Prostate gland (tissue), 2 donors: ENCODE results near the gene THPO. TPM values are rescaled to one million over a fixed set of nuclear protein-coding genes. Genes with fewer than 3 reads are reported as not detected.

Experiments
- DNase-seq: peaks from one replicate; pipeline ENCODE4 v3.0.0-alpha.2; 2019; ENCODE audit warnings: low spot score
- H3K27ac ChIP-seq, 2 donors: fragments of 200-600 bp; sonication (generic); 2 replicates each; pipeline ENCODE4 v1.5.1; 2017 to 2019
- H3K27me3 ChIP-seq: fragments of 200-600 bp; sonication (generic); replicated peaks from 2 replicates; pipeline ENCODE4 v1.5.1; 2019; ENCODE audit not compliant: insufficient read depth
- H3K36me3 ChIP-seq, 2 donors: fragments of 200-600 bp; sonication (generic); 1 replicate in 1 of 2; 2 replicates in 1 of 2; pipeline versions ENCODE4 v1.5.1 to v1.8.1; 2017 to 2019
- H3K4me1 ChIP-seq: fragments of 200-600 bp; sonication (generic); replicated peaks from 2 replicates; pipeline ENCODE4 v1.5.1; 2019
- H3K4me3 ChIP-seq, 2 donors: fragments of 200-600 bp; sonication (generic); 2 replicates each; pipeline ENCODE4 v1.5.1; 2017 to 2019
- H3K9me3 ChIP-seq: fragments of 200-600 bp; sonication (generic); 2 replicates; pipeline ENCODE4 v1.5.1; 2017
- CTCF ChIP-seq, 4 experiments: fragments of 200-600 bp in 2 of 4; fragments of 450-650 bp in 2 of 4; sonication (generic) in 2 of 4; IDR thresholded peaks; 1 replicate in 3 of 4; 2 replicates in 1 of 4; pipeline ENCODE4 v1.5.1; 2016 to 2019; ENCODE audit warnings: antibody characterized with exemption in 4 of 4, mild to moderate bottlenecking in 2 of 4, moderate library complexity in 2 of 4
- POLR2A ChIP-seq: fragments of 450-650 bp; IDR thresholded peaks from one replicate; pipeline ENCODE4 v1.6.1; 2016; ENCODE audit warnings: antibody characterized with exemption, mild to moderate bottlenecking
- POLR2AphosphoS5 ChIP-seq: sonication (generic); formaldehyde crosslinking; IDR thresholded peaks from one replicate; pipeline ENCODE4 v1.6.1; 2017; ENCODE audit warnings: antibody characterized with exemption
- WGBS: methylation state at CpG from one replicate; pipeline ENCODE4 v1.1.5; 2018; 5-methylcytosine and 5-hydroxymethylcytosine counted together
- intact Hi-C: fragments of 100-400 bp; cut with DNase I; formaldehyde crosslinking; loops from one replicate; pipeline ENCODE4 v1.14.2; 2022
- total RNA-seq, 2 donors: library from RNA; depleted of rRNA; stranded (reverse); fragments of >200 nt; gene quantifications; one replicate each; pipeline ENCODE4 v1.1.0, GENCODE V29; 2016

Gene THPO
- total RNA-seq, 2 donors from 2014 or later = not detected

DNA sequence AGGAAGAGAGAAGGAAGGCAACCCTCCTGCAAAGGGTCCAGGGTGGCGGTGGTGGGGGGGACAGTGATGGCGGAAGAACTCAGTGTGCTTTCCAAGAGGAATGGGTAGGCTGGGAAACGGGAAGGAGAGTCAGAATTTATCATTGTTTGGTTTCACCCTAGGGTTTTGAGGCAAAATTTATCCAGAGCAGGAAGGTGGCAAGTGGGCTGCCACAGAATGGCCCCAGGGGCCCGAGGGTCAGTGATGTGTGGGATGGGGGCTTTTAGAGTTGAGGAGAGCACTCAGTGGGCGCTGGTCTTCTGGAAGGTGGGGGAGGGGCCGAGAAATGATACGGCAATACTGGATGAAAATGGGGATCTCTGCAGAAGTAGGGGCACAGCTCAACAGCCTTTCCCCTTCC lies 40.0 kb downstream of the THPO start:
- no peaks in the 10 kb centered on the region for H3K27me3 ChIP-seq
- WGBS = 62% methylated on average over 7 of the region's 7 CpGs
- no peak for TF ChIP-seq CTCF (IDR thresholded peaks at IDR 0.05)
- TF ChIP-seq POLR2A = no peak
- no peak for TF ChIP-seq POLR2AphosphoS5
- peaks cover 0 to 4% of the 10 kb centered on the region in 2 donors for H3K36me3 ChIP-seq
- peak overlapping the region; percentile 94 to 97 for H3K27ac ChIP-seq
- no peak for DNase-seq
- no peaks in the 10 kb centered on the region for H3K9me3 ChIP-seq
- intact Hi-C loops = no loop called here
- H3K4me1 ChIP-seq = peaks cover 14% of the 10 kb centered on the region
- H3K4me3 ChIP-seq = no peak overlapping the region

DNA sequence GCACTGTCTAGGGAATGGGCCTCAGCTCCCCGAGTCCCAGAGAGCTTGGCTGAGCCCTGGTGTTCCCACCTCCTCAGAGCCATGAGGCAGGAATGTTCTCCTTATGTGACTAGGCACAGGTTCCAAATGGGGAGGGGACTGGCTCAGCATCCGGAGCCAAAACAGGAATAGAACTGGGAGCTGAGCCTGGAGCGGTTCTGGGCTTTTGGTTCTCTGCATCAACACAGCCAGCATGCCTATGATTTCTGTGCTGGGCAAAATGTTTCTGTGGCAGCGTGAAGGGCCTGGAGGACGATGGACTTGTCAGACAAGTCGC lies 40.6 kb downstream of the THPO start, which contains the start of gene FAM131A:
FAM131A (plus strand) TSS at position 202 of the 316 bp plus-strand sequence; CDS start at position 233, 31 bp downstream.
- 17% methylated on average over 6 of the region's 6 CpGs for WGBS

DNA sequence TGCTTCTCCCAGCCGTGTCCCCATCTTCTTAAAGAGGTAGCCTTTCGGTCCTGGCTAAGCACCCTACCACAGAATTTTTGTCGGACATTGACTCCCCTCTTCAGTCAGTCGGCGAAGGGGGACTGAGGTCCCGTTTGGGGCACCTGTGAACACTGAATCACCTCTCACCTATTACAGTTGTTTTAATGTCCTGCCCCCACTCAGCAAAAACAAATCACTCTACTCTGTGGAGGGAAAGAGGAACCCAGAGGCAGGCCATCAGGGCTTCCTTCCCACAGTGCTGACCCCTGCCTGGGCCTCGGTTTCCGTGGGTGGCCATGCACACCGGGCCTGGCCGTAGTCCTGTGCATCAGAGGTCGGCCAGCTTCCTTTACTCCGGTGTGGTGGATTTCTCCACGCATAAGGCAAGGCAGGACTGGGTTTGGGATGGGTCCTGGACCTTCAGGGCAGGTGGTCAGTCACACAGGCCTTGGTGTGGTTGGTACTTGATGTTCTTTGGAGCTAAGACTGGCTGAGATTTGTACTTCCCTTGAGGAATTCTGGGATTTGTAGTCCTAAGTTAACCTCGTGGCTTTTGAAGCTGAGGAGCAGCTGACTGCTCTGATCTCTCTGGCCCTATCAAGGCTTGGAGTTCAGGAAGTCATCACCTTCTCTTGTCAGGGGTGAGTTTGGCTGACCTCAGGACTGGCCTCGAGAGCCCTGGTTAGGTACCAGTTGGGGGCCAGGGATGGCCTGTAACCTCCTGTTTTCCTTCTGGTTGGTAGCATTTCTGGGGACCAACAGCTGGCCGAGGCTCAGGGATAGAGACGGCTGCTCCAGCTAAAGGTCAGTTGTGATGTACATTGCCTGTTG lies 41.2 kb downstream of the THPO start:
- WGBS = 20% methylated on average over 16 of the region's 17 CpGs
- intact Hi-C loops = no loop called here
- peaks cover 14% of the 10 kb centered on the region for H3K4me1 ChIP-seq
- H3K27ac ChIP-seq = peak overlapping the region; percentile 94 to 97
- peak overlapping the region; percentile 51 to 78 for H3K4me3 ChIP-seq
- H3K9me3 ChIP-seq = no peaks in the 10 kb centered on the region
- TF ChIP-seq POLR2AphosphoS5 (peak; percentile 47), CTCF (IDR thresholded peaks at IDR 0.05) (no peak), POLR2A (peak; percentile 10)
- peak; percentile 21 for DNase-seq
- peaks cover 4 to 14% of the 10 kb centered on the region in 2 donors for H3K36me3 ChIP-seq
- no peaks in the 10 kb centered on the region for H3K27me3 ChIP-seq

More for the DNA sequence above, 40.6 kb downstream of the THPO start, which contains the start of gene FAM131A:
- DNase-seq = peak; percentile 27
- Histone ChIP-seq H3K36me3 (peaks cover 0 to 9% of the 10 kb centered on the region in 2 donors), H3K4me3 (peak within 1 kb of the TSS; percentile 51 to 78), H3K27ac (peak within 1 kb of the TSS; percentile 94 to 97), H3K4me1 (peaks cover 14% of the 10 kb centered on the region), H3K27me3 (no peaks in the 10 kb centered on the region), H3K9me3 (no peaks in the 10 kb centered on the region)
- TF ChIP-seq POLR2A (no peak), POLR2AphosphoS5 (no peak), CTCF (IDR thresholded peaks at IDR 0.05) (no peak)
- intact Hi-C loops = no loop called here

GRCh38 chr3:184335661-184336546 lies 42.1 kb downstream of the THPO start:
- no peaks in the 10 kb centered on the region for H3K9me3 ChIP-seq
- peak overlapping the region; percentile 94 to 97 for H3K27ac ChIP-seq
- peaks cover 10 to 23% of the 10 kb centered on the region in 2 donors for H3K36me3 ChIP-seq
- peaks cover 14% of the 10 kb centered on the region for H3K4me1 ChIP-seq
- intact Hi-C loops = no loop called here
- H3K4me3 ChIP-seq = peak overlapping the region; percentile 51 to 78
- WGBS = under 1% methylated on average over 72 of the region's 77 CpGs
- DNase-seq = peak; percentile 86
- no peaks in the 10 kb centered on the region for H3K27me3 ChIP-seq
- TF ChIP-seq POLR2A (peak; percentile 89), CTCF (IDR thresholded peaks at IDR 0.05) (no peak), POLR2AphosphoS5 (peak; percentile 92)
